Neural progenitor cell (in vitro differentiated cells): ENCODE results near the gene ATG5. TPM values are rescaled to one million over a fixed set of nuclear protein-coding genes. Genes with fewer than 3 reads are reported as not detected.
A peak's percentile ranks its signal among the peaks of the same experiment; 100 is the strongest.

Experiments used
- DNase-seq: peaks from one replicate; pipeline ENCODE4 v3.0.0-alpha.2; 2016; ENCODE audit warnings: low spot score
- H2AFZ ChIP-seq: fragments of 200-600 bp; sonication (generic); replicated peaks from 2 replicates; pipeline ENCODE4 v1.6.1; 2016; ENCODE audit warnings: antibody characterized with exemption
- H3F3A ChIP-seq: fragments of 200-600 bp; sonication (generic); 2 replicates; pipeline ENCODE4 v1.6.1; 2016; ENCODE audit warnings: antibody characterized with exemption, low read depth
- H3K27ac ChIP-seq: fragments of 200-600 bp; sonication (generic); 2 replicates; pipeline ENCODE4 v1.5.1; 2016; ENCODE audit warnings: mild to moderate bottlenecking
- H3K27me3 ChIP-seq: fragments of 200-600 bp; sonication (generic); 2 replicates; pipeline ENCODE4 v1.6.1; 2016; ENCODE audit warnings: mild to moderate bottlenecking, moderate library complexity
- H3K36me3 ChIP-seq: fragments of 200-600 bp; sonication (generic); 2 replicates; pipeline ENCODE4 v1.5.1; 2016
- H3K4me1 ChIP-seq: fragments of 200-600 bp; sonication (generic); 2 replicates; pipeline ENCODE4 v1.6.1; 2016; ENCODE audit warnings: mixed run types
- H3K4me2 ChIP-seq: fragments of 200-600 bp; sonication (generic); 2 replicates; pipeline ENCODE4 v1.6.1; 2016
- H3K4me3 ChIP-seq: fragments of 200-600 bp; sonication (generic); 2 replicates; pipeline ENCODE4 v1.5.1; 2016
- H3K79me2 ChIP-seq: fragments of 200-600 bp; sonication (generic); 2 replicates; pipeline ENCODE4 v1.6.1; 2016; ENCODE audit warnings: low read depth
- H3K9ac ChIP-seq: fragments of 200-600 bp; sonication (generic); 2 replicates; pipeline ENCODE4 v1.6.1; 2016
- H3K9me3 ChIP-seq: fragments of 200-600 bp; sonication (generic); 2 replicates; pipeline ENCODE4 v1.5.1; 2016; ENCODE audit warnings: low read depth
- H4K20me1 ChIP-seq: fragments of 200-600 bp; sonication (generic); 2 replicates; pipeline ENCODE4 v1.6.1; 2016; ENCODE audit warnings: low read depth
- H3K27ac Mint-ChIP-seq: 3 replicates; pipeline ENCODE4 v1.8.0; 2021; ENCODE audit warnings: mixed read lengths
- H3K27me3 Mint-ChIP-seq: 2 replicates; pipeline ENCODE4 v1.8.0; 2022; ENCODE audit warnings: low read depth, mild to moderate bottlenecking, inconsistent platforms, moderate library complexity, mixed read lengths; ENCODE audit not compliant: insufficient read depth
- H3K36me3 Mint-ChIP-seq: 3 replicates; pipeline ENCODE4 v1.8.0; 2021; ENCODE audit warnings: mixed read lengths
- H3K4me1 Mint-ChIP-seq: 3 replicates; pipeline ENCODE4 v1.8.0; 2021; ENCODE audit warnings: mixed read lengths
- H3K4me3 Mint-ChIP-seq: 3 replicates; pipeline ENCODE4 v1.8.0; 2021; ENCODE audit warnings: mild to moderate bottlenecking, moderate library complexity, mixed read lengths
- H3K9me3 Mint-ChIP-seq: 3 replicates; pipeline ENCODE4 v1.8.0; 2020; ENCODE audit warnings: mixed read lengths
- EZH2 ChIP-seq: fragments of 200-600 bp; sonication (generic); IDR thresholded peaks from 2 replicates; pipeline ENCODE4 v1.6.1; 2017; ENCODE audit warnings: antibody characterized with exemption, mild to moderate bottlenecking, moderate library complexity
- EZH2phosphoT487 ChIP-seq: fragments of 200-600 bp; sonication (generic); IDR thresholded peaks from 2 replicates; pipeline ENCODE4 v1.6.1; 2017; ENCODE audit warnings: antibody characterized with exemption
- total RNA-seq: library from RNA; depleted of rRNA; stranded (reverse); fragments of >200 nt; gene quantifications from 2 replicates; pipeline ENCODE4 v1.2.3, GENCODE V29; 2015; ENCODE audit warnings: low replicate concordance
- TF ChIP-seq, protein P1 (sequence below): fragments of 200-600 bp; sonication (generic); IDR thresholded peaks from 2 replicates; pipeline ENCODE4 v1.5.1; 2017; ENCODE audit warnings: antibody characterized with exemption, mild to moderate bottlenecking

The ATG5 gene
- total RNA-seq, 1 donor from 2014 or later = 45.0 TPM

DNA sequence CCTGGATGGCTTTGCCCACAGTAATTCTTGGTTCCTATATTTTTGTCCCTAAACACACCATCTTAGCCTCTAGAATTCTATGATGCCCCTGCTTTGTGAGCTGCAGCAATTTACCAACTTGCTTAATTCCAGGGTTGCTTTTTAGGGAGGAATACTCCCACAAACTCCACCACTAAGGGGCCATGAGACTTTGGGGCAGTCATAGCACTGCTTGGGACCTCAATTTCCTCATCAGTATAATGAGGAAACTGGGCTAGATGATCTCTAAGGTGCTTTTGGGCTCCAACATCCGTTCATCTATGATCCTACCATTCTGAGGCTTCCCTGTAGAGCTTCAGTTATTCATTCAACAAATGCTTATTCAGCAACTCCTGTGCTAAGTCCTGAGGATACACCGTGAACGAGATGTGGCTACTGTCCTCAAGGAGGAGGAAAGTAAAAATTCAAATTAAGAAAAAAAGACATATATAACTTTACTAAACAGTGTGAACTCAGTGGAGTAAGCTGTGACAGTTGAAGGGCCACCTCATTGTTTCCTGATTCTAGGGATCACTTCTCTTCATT is 164.2 kb downstream of the ATG5 start:
- DNase-seq = no peak
- Histone ChIP-seq H4K20me1 (no peaks in the 10 kb centered on the region), H3K27me3 (no peaks in the 10 kb centered on the region), H3K4me1 (peaks cover 18% of the 10 kb centered on the region), H3K27ac (no peak overlapping the region), H3K4me3 (no peak overlapping the region), H2AFZ (no peak overlapping the region), H3K79me2 (no peaks in the 10 kb centered on the region), H3K9ac (no peak overlapping the region), H3K4me2 (no peak overlapping the region), H3K36me3 (no peaks in the 10 kb centered on the region), H3F3A (peaks cover 19% of the 10 kb centered on the region), H3K9me3 (no peaks in the 10 kb centered on the region)
- TF ChIP-seq EZH2 = no peak
- no peak for TF ChIP-seq EZH2phosphoT487
- TF ChIP-seq, protein P1, sequence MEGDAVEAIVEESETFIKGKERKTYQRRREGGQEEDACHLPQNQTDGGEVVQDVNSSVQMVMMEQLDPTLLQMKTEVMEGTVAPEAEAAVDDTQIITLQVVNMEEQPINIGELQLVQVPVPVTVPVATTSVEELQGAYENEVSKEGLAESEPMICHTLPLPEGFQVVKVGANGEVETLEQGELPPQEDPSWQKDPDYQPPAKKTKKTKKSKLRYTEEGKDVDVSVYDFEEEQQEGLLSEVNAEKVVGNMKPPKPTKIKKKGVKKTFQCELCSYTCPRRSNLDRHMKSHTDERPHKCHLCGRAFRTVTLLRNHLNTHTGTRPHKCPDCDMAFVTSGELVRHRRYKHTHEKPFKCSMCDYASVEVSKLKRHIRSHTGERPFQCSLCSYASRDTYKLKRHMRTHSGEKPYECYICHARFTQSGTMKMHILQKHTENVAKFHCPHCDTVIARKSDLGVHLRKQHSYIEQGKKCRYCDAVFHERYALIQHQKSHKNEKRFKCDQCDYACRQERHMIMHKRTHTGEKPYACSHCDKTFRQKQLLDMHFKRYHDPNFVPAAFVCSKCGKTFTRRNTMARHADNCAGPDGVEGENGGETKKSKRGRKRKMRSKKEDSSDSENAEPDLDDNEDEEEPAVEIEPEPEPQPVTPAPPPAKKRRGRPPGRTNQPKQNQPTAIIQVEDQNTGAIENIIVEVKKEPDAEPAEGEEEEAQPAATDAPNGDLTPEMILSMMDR = no peak
- no peaks in the 10 kb centered on the region for H3K9me3 Mint-ChIP-seq
- H3K4me1 Mint-ChIP-seq = peaks cover 28% of the 10 kb centered on the region
- no peaks in the 10 kb centered on the region for H3K36me3 Mint-ChIP-seq
- no peak overlapping the region for H3K4me3 Mint-ChIP-seq
- H3K27ac Mint-ChIP-seq = no peak overlapping the region
- peaks cover 5% of the 10 kb centered on the region for H3K27me3 Mint-ChIP-seq

DNA sequence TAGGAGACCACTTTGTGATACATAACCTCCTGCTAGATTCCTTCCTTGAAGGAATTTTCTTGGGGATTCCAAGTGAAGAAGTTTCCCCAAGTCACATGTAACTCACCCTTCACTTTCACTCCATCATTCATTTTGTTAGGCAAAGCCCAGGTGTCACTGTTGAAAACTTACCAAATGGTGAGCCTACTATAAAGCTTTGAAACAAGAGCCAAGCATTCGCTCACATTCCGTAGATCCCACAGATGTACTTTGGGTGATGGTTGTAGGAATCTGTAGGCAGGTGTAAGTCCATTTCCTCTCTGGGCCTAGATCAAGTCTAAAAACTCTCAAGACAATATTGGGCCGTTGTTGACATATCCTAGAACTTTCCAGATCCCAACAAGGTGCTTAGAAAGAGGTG is 165.4 kb downstream of the ATG5 start:
- TF ChIP-seq EZH2 (no peak), EZH2phosphoT487 (no peak)
- TF ChIP-seq, protein P1 = no peak
- Mint-ChIP-seq H3K4me3 (no peak overlapping the region), H3K4me1 (peaks cover 26% of the 10 kb centered on the region), H3K9me3 (no peaks in the 10 kb centered on the region), H3K36me3 (no peaks in the 10 kb centered on the region), H3K27me3 (no peaks in the 10 kb centered on the region), H3K27ac (no peak overlapping the region)
- no peak for DNase-seq
- Histone ChIP-seq H3F3A (peaks cover 22% of the 10 kb centered on the region), H3K27me3 (no peaks in the 10 kb centered on the region), H3K79me2 (no peaks in the 10 kb centered on the region), H3K27ac (no peak overlapping the region), H3K4me2 (no peak overlapping the region), H3K4me3 (no peak overlapping the region), H4K20me1 (no peaks in the 10 kb centered on the region), H3K36me3 (no peaks in the 10 kb centered on the region), H3K4me1 (peaks cover 19% of the 10 kb centered on the region), H3K9me3 (no peaks in the 10 kb centered on the region), H2AFZ (no peak overlapping the region), H3K9ac (no peak overlapping the region)

DNA sequence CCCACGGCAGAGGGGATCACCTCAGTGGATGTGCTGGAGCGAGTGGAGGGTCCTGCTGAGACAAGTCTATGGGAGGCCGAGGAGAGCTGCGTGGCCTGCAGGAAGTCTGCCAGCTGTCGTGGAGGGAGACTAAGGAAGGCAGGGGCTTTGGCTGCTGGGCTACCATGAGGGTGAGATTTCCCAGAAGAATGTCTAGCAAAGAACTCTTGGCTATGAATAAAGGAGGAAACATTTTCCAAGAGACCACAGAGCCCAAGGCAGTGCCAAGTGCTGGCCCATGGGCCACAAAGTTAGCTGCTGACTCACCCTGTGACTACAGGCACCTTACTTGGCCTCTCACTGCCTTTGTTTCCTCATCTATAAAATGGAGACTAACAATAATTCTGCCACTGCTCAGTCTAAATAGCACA is 166.0 kb downstream of the ATG5 start:
- DNase-seq = no peak
- no peaks in the 10 kb centered on the region for H3K79me2 ChIP-seq
- no peak overlapping the region for H3K9ac ChIP-seq
- H3K27ac Mint-ChIP-seq = peak overlapping the region; percentile 25
- no peaks in the 10 kb centered on the region for H3K27me3 ChIP-seq
- peaks cover 26% of the 10 kb centered on the region for H3K4me1 ChIP-seq
- H3K9me3 ChIP-seq = no peaks in the 10 kb centered on the region
- TF ChIP-seq EZH2 (no peak), EZH2phosphoT487 (no peak)
- TF ChIP-seq, protein P1 = no peak
- no peak overlapping the region for H3K4me2 ChIP-seq
- no peak overlapping the region for H3K4me3 ChIP-seq
- no peaks in the 10 kb centered on the region for H3K27me3 Mint-ChIP-seq
- H3K27ac ChIP-seq = no peak overlapping the region
- no peak overlapping the region for H2AFZ ChIP-seq
- H3K9me3 Mint-ChIP-seq = no peaks in the 10 kb centered on the region
- peaks cover 24% of the 10 kb centered on the region for H3F3A ChIP-seq
- H3K4me3 Mint-ChIP-seq = no peak overlapping the region
- no peaks in the 10 kb centered on the region for H4K20me1 ChIP-seq
- H3K4me1 Mint-ChIP-seq = peaks cover 26% of the 10 kb centered on the region
- H3K36me3 ChIP-seq = no peaks in the 10 kb centered on the region
- H3K36me3 Mint-ChIP-seq = no peaks in the 10 kb centered on the region
